Left ventricle myocardium inferior (tissue), 1 donor: ENCODE data around the gene ARF4. TPM values are rescaled to one million over a fixed set of nuclear protein-coding genes. Genes with fewer than 3 reads are reported as not detected.

Experiments used
- DNase-seq: peaks from one replicate; pipeline ENCODE4 v3.0.0-alpha.2; 2020
- H3K27ac ChIP-seq: fragments of 200-600 bp; replicated peaks from 2 replicates; pipeline ENCODE4 v1.8.0; 2021
- H3K27me3 ChIP-seq: fragments of 200-600 bp; 2 replicates; pipeline ENCODE4 v1.8.0; 2021; ENCODE audit warnings: low read depth
- H3K36me3 ChIP-seq: fragments of 200-600 bp; 2 replicates; pipeline ENCODE4 v1.8.0; 2021
- H3K4me1 ChIP-seq: fragments of 200-600 bp; 2 replicates; pipeline ENCODE4 v1.8.0; 2021
- H3K4me3 ChIP-seq: fragments of 200-600 bp; 2 replicates; pipeline ENCODE4 v1.8.0; 2021; ENCODE audit warnings: mild to moderate bottlenecking, moderate library complexity
- H3K9me3 ChIP-seq: fragments of 200-600 bp; replicated peaks from 2 replicates; pipeline ENCODE4 v1.8.0; 2021
- intact Hi-C: fragments of 100-400 bp; cut with micrococcal nuclease; formaldehyde crosslinking; loops from one replicate; pipeline ENCODE4 v1.11.0; 2022
- total RNA-seq: library from RNA; stranded (reverse); fragmentation: NEBNext Ultra II Directional; extraction: Animal tissue kit (Norgen Biotek cat#: 25700); gene quantifications from one replicate; pipeline ENCODE4 v1.2.1, GENCODE V29; 2021
- TF ChIP-seq, protein P1 (sequence below): fragments of 200-600 bp; IDR thresholded peaks from 2 replicates; pipeline ENCODE4 v1.8.0; 2021; ENCODE audit warnings: antibody characterized with exemption, mild to moderate bottlenecking, borderline replicate concordance
- donor health status: DM: no; HTN: yes; CAD: no; lungs with severe emphysema.

Gene ARF4
- total RNA-seq, 1 donor from 2014 or later = 69.8 TPM

DNA sequence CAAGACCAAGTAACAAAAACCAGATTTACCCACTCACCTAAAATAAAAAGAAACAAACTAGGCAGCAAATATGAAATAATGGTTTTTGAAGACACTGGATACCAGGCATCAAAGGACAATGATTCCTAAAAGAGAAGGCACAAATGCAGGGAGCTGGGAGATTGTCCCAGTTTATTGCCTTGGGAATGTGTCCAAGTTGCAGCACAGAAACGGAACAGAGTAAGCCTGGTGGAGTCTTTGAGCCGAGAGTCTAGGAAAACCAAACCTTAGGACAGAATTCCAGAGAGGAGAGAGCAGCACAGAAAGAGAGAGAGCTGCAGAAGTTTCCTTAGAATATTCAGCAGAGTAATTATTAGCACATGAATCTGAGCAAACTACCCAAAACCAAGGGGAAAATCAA lies 7.8 kb upstream of the ARF4 start:
- Histone ChIP-seq H3K36me3 (peaks cover 32% of the 10 kb centered on the region), H3K27ac (no peak overlapping the region), H3K27me3 (no peaks in the 10 kb centered on the region), H3K9me3 (peaks cover 31% of the 10 kb centered on the region), H3K4me1 (no peaks in the 10 kb centered on the region), H3K4me3 (no peak overlapping the region)
- intact Hi-C loops = no loop called here
- TF ChIP-seq, protein P1, sequence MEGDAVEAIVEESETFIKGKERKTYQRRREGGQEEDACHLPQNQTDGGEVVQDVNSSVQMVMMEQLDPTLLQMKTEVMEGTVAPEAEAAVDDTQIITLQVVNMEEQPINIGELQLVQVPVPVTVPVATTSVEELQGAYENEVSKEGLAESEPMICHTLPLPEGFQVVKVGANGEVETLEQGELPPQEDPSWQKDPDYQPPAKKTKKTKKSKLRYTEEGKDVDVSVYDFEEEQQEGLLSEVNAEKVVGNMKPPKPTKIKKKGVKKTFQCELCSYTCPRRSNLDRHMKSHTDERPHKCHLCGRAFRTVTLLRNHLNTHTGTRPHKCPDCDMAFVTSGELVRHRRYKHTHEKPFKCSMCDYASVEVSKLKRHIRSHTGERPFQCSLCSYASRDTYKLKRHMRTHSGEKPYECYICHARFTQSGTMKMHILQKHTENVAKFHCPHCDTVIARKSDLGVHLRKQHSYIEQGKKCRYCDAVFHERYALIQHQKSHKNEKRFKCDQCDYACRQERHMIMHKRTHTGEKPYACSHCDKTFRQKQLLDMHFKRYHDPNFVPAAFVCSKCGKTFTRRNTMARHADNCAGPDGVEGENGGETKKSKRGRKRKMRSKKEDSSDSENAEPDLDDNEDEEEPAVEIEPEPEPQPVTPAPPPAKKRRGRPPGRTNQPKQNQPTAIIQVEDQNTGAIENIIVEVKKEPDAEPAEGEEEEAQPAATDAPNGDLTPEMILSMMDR = no peak
- no peak for DNase-seq

DNA sequence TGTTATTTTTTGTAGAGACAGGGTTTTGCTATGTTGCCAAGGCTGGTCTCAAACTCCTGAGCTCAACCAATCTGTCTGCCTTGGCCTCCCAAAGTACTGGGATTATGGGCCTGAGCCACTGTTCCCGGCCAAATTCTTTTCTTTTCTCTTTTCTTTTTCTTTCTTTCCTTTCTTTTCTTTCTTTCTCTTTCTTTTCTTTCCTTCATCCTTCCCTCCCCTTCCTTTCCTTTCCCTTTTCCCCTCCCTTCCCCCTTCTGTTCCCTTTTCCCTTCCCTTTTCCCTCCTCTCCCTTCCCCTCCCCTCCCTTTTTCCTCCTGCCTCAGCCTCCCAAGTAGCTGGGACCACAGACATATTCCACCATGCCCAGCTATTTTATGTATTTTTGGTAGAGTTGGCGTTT lies 3.1 kb upstream of the ARF4 start:
- DNase-seq = no peak
- intact Hi-C loops = no loop called here
- no peak overlapping the region for H3K27ac ChIP-seq
- H3K9me3 ChIP-seq = no peaks in the 10 kb centered on the region
- H3K4me1 ChIP-seq = peaks cover 33% of the 10 kb centered on the region
- TF ChIP-seq, protein P1 = no peak
- no peak overlapping the region for H3K4me3 ChIP-seq
- H3K36me3 ChIP-seq = peaks cover 10% of the 10 kb centered on the region
- no peaks in the 10 kb centered on the region for H3K27me3 ChIP-seq

DNA sequence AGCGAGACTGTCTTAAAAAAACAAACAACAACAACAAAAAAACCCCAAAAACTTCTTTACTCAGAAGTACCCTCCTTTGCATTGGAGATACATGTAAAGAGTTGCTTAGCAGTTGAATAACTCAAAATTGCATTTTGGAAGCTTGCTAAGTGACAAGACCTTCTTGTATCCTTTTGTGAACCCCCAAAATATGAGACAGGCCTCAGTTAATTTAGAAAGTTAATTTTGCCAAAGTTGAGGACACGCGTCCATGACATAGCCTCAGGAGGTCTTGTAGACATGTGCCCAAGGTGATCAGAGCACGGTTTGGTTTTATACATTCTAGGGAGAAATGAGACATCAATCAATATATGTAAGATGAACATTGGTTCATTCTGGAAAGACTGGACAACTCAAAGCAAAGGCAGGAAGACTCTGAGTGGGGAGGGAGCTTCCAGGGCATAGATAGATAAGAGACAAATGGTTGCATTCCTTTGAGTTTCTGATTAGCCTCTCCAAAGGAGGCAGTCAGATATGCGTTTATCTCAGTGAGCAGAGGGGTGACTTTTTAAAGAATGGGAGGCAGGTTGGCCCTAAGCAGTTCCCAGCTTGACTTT lies 1.7 kb upstream of the ARF4 start:
- H3K36me3 ChIP-seq = peaks cover 8% of the 10 kb centered on the region
- no peaks in the 10 kb centered on the region for H3K9me3 ChIP-seq
- intact Hi-C loops = no loop called here
- DNase-seq = no peak
- peak overlapping the region; percentile 83 for H3K4me3 ChIP-seq
- peaks cover 47% of the 10 kb centered on the region for H3K4me1 ChIP-seq
- H3K27me3 ChIP-seq = no peaks in the 10 kb centered on the region
- peak overlapping the region; percentile 97 for H3K27ac ChIP-seq
- TF ChIP-seq, protein P1 = no peak

DNA sequence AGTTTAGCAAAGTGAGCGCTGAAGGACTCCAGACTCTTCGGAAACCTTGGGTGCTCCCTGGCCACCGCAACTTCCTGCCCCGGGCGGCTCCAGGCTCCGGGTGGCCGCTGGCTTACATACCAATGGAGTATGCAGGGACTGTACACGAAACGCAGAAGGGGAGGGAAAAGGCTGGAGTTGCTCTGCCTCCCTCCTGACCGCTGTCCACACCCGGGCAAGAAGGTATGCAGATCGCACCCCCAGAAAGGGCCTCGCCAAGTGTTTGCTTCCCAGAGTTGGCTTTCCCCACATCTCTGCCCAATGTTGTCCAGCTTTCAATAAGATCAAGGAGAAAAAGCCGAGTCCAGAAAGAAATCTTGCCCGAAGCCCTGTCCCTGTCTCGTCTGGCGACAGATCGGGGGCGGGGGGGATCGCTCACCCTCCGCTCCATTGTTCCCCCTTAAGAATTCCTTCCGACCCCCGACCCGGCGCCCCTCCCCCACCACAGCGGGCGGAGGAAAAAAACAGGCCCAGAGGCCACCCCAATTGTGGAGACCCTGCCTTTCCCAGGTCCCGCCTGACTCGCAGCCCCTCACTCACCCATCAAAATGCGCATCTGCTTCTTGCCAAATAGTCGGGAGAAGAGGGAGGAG lies 533 bp downstream of the ARF4 start:
- H3K4me3 ChIP-seq = peak overlapping the region; percentile 83
- DNase-seq = peak; percentile 83
- intact Hi-C loops = no loop called here
- no peaks in the 10 kb centered on the region for H3K9me3 ChIP-seq
- H3K4me1 ChIP-seq = peaks cover 69% of the 10 kb centered on the region
- TF ChIP-seq, protein P1 = no peak
- no peaks in the 10 kb centered on the region for H3K36me3 ChIP-seq
- H3K27ac ChIP-seq = peak overlapping the region; percentile 97
- H3K27me3 ChIP-seq = no peaks in the 10 kb centered on the region

DNA sequence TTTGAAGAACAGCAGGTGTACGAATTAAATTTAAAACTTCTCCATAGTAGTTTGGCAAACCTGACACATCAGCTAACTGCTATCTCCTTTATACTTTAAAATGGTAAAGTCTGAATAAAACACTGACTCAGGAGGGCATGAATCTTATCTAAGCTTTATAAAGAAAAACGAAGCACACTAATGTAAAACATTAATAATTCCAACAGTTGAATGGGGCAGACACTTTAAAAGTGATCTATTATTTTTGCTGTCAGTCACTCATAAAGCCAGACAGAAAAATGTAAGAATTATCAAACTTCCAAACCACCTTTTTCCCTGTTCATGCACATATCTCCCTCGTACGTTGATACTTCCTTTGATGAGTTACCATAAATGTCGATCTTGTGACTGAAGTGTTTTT lies 2.6 kb downstream of the ARF4 start:
- Histone ChIP-seq H3K4me3 (peak overlapping the region; percentile 83), H3K4me1 (peaks cover 74% of the 10 kb centered on the region), H3K27me3 (no peaks in the 10 kb centered on the region), H3K36me3 (no peaks in the 10 kb centered on the region), H3K27ac (no peak overlapping the region), H3K9me3 (no peaks in the 10 kb centered on the region)
- DNase-seq = no peak
- TF ChIP-seq, protein P1 = no peak
- intact Hi-C loops = no loop called here
